Measurements from ENCODE around the gene ADD3.

- no peak for TF ChIP-seq ZNF384 (IDR thresholded peaks at IDR 0.05)
- no peak for TF ChIP-seq HDGF (IDR thresholded peaks at IDR 0.05; ENCODE audit: borderline replicate concordance)
- no peak for TF ChIP-seq FOXM1 (IDR thresholded peaks at IDR 0.05; ENCODE audit: borderline replicate concordance)
- no peak for TF ChIP-seq SP1 (IDR thresholded peaks at IDR 0.05)
Observed at GRCh38 chr10:110022716-110023504, 15.1 kb downstream of the ADD3 start.
